OCI-LY1 (cell line): ENCODE results near the gene NPAS3.

ENCODE experiments used
- H2AFZ ChIP-seq: fragments of 200-600 bp; sonication (generic), shearing (Covaris generic); 2 replicates; pipeline ENCODE4 v1.6.0; 2014; ENCODE audit warnings: antibody characterized with exemption, mild to moderate bottlenecking, low read length
- H3F3A ChIP-seq: fragments of 200-600 bp; sonication (generic), shearing (Covaris generic); 2 replicates; pipeline ENCODE4 v1.6.0; 2014; ENCODE audit warnings: mild to moderate bottlenecking, antibody characterized with exemption, low read length, moderate library complexity; ENCODE audit not compliant: insufficient read depth
- H3K27ac ChIP-seq: fragments of 200-600 bp; sonication (generic); 2 replicates; pipeline ENCODE4 v1.5.1; 2014; ENCODE audit warnings: low read length, mixed run types, mild to moderate bottlenecking, low read depth; ENCODE audit not compliant: poor library complexity, severe bottlenecking
- H3K27me3 ChIP-seq: fragments of 200-600 bp; sonication (generic); 2 replicates; pipeline ENCODE4 v1.6.0; 2014; ENCODE audit warnings: antibody characterized with exemption, mild to moderate bottlenecking, low read length, moderate library complexity; ENCODE audit not compliant: insufficient read depth
- H3K36me3 ChIP-seq: fragments of 200-600 bp; sonication (generic); 2 replicates; pipeline ENCODE4 v1.6.1; 2014; ENCODE audit warnings: mild to moderate bottlenecking, antibody characterized with exemption, low read length, moderate library complexity, mixed read lengths; ENCODE audit not compliant: insufficient read depth
- H3K4me1 ChIP-seq: fragments of 200-600 bp; sonication (generic); 2 replicates; pipeline ENCODE4 v1.5.1; 2014; ENCODE audit warnings: mild to moderate bottlenecking, low read length, moderate library complexity; ENCODE audit not compliant: insufficient read depth, severe bottlenecking
- H3K4me2 ChIP-seq: fragments of 200-600 bp; sonication (generic), shearing (Covaris generic); 2 replicates; pipeline ENCODE4 v1.6.1; 2014; ENCODE audit warnings: low read length
- H3K4me3 ChIP-seq: fragments of 200-600 bp; sonication (generic); 2 replicates; pipeline ENCODE4 v1.5.1; 2014; ENCODE audit warnings: low read length, low read depth, mild to moderate bottlenecking, mixed read lengths; ENCODE audit not compliant: poor library complexity, severe bottlenecking
- H3K79me2 ChIP-seq: fragments of 200-600 bp; shearing (Covaris generic); 2 replicates; pipeline ENCODE4 v1.6.1; 2016; ENCODE audit warnings: mixed run types, low read length, mixed read lengths; ENCODE audit not compliant: insufficient read depth
- H3K9ac ChIP-seq: fragments of 200-600 bp; sonication (generic), shearing (Covaris generic); 2 replicates; pipeline ENCODE4 v1.6.1; 2014; ENCODE audit warnings: mild to moderate bottlenecking, low read length, mixed read lengths
- H3K9me2 ChIP-seq: fragments of 200-600 bp; sonication (generic), shearing (Covaris generic); 2 replicates; pipeline ENCODE4 v1.6.1; 2014; ENCODE audit warnings: low read depth, mild to moderate bottlenecking, low read length, mixed read lengths
- H3K9me3 ChIP-seq: fragments of 200-600 bp; shearing (Covaris generic); 2 replicates; pipeline ENCODE4 v1.6.1; 2014; ENCODE audit warnings: low read length, mixed read lengths
- H4K20me1 ChIP-seq: fragments of 200-600 bp; sonication (generic), shearing (Covaris generic); 2 replicates; pipeline ENCODE4 v1.6.0; 2016; ENCODE audit warnings: mild to moderate bottlenecking, low read length; ENCODE audit not compliant: insufficient read depth
- EZH2 ChIP-seq: fragments of 200-600 bp; sonication (generic), shearing (Covaris generic); IDR thresholded peaks from 2 replicates; pipeline ENCODE4 v1.8.0; 2017; ENCODE audit warnings: borderline replicate concordance, mixed run types, mild to moderate bottlenecking, antibody characterized with exemption, low read length, moderate library complexity, mixed read lengths
- TF ChIP-seq, protein P1 (sequence below): fragments of 200-600 bp; sonication (generic), shearing (Covaris generic); IDR thresholded peaks from 2 replicates; pipeline ENCODE4 v1.5.1; 2017; ENCODE audit warnings: mild to moderate bottlenecking, antibody characterized with exemption, low read length, moderate library complexity, mixed read lengths

Gene NPAS3

DNA sequence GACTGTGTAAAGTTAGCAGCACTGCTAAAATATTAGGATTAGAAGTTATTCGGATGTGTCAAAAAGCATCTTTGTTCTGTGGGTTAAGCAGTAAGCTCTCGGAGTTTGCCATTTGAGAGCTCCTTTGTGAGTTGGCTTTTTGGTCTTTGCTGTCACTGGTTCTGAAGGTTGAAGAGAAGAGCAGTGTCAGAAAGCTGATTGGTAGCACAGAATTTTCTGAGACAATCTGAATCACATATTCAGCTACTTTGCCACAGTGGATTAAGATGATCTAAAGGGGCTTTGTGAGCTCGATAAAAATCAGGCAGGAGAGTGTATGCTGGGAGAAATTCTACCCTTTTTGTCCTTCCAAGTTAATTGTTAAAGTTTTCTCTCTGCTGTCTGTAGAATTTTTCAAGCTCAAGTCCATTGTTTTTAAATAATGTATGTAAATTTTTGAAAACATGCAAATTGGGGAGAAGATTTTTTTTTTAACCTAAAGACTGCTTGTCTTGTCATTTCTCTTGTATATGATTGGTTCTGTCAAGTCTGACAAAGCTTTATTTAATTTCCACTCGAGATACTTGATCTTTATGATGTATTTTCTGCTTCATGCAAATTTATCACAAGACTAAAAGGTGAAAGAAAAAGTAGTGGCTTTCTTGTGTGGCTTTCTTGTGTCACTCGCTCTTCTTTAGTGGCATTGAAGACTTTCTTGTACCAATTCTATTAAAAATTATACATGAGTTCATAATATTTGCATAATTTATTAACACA lies 704.9 kb downstream of the NPAS3 start:
- Histone ChIP-seq H3K27me3 (no peaks in the 10 kb centered on the region), H3K4me2 (no peak overlapping the region), H3K79me2 (no peaks in the 10 kb centered on the region), H3K9ac (no peak overlapping the region), H3K4me1 (no peaks in the 10 kb centered on the region), H3K4me3 (no peak overlapping the region), H3K36me3 (no peaks in the 10 kb centered on the region), H3K9me3 (no peaks in the 10 kb centered on the region), H4K20me1 (no peaks in the 10 kb centered on the region), H2AFZ (no peak overlapping the region), H3K27ac (no peak overlapping the region), H3F3A (no peaks in the 10 kb centered on the region), H3K9me2 (no peaks in the 10 kb centered on the region)
- no peak for TF ChIP-seq EZH2
- TF ChIP-seq, protein P1, sequence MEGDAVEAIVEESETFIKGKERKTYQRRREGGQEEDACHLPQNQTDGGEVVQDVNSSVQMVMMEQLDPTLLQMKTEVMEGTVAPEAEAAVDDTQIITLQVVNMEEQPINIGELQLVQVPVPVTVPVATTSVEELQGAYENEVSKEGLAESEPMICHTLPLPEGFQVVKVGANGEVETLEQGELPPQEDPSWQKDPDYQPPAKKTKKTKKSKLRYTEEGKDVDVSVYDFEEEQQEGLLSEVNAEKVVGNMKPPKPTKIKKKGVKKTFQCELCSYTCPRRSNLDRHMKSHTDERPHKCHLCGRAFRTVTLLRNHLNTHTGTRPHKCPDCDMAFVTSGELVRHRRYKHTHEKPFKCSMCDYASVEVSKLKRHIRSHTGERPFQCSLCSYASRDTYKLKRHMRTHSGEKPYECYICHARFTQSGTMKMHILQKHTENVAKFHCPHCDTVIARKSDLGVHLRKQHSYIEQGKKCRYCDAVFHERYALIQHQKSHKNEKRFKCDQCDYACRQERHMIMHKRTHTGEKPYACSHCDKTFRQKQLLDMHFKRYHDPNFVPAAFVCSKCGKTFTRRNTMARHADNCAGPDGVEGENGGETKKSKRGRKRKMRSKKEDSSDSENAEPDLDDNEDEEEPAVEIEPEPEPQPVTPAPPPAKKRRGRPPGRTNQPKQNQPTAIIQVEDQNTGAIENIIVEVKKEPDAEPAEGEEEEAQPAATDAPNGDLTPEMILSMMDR = no peak

DNA sequence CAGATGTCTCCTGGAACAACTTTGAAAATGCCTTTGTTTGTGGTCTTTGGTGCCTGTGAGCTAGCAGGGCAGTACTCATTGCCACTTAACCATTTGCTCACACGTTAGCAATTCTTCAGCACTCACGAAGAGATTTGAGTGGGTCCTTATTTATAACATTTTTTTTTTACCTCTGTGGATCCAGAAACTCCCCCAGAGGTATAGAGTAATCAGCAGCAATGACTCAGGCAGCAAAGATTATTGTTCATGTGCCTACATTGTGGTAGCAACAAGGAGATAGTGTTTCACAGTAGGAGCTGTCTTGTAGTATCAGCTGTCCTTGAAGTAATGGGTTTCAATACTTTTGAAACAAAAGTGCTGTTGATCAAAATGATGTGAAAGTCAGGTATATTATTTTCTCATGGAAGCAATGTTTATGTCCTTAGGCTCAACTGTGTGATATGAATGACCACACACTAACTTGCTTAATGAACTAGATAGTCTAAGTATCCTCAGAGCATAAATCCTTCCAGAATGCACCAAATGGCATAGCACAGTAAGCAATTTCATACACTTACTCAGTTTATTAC lies 708.1 kb downstream of the NPAS3 start:
- Histone ChIP-seq H3K4me3 (no peak overlapping the region), H3K27ac (no peak overlapping the region), H3F3A (no peaks in the 10 kb centered on the region), H4K20me1 (no peaks in the 10 kb centered on the region), H3K9me3 (no peaks in the 10 kb centered on the region), H3K9me2 (no peaks in the 10 kb centered on the region), H3K36me3 (no peaks in the 10 kb centered on the region), H3K4me2 (no peak overlapping the region), H3K79me2 (no peaks in the 10 kb centered on the region), H3K4me1 (no peaks in the 10 kb centered on the region), H3K27me3 (no peaks in the 10 kb centered on the region), H2AFZ (no peak overlapping the region), H3K9ac (no peak overlapping the region)
- TF ChIP-seq, protein P1 = no peak
- TF ChIP-seq EZH2 = no peak

DNA sequence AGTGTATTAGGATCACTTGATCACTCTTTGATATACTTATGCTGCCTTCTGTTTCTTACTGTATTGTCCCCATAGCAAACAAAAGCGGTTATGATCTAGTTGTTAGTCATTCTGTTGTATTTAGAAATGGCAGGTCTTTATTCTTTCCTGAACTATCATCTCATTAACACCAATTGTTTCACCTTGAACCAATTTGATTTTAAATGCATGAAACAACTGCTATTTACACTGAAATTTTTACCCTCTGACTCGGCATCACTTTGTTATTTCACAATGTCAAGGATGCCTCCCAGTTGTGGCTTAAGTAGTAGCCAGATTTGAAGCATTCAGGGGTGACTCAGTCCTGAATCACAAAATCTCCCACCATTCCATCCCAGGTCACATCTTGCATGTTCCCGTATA lies 708.7 kb downstream of the NPAS3 start:
- H3K9me2 ChIP-seq = no peaks in the 10 kb centered on the region
- no peak overlapping the region for H3K4me3 ChIP-seq
- TF ChIP-seq EZH2 = no peak
- TF ChIP-seq, protein P1 = no peak
- H3F3A ChIP-seq = no peaks in the 10 kb centered on the region
- H3K36me3 ChIP-seq = no peaks in the 10 kb centered on the region
- no peak overlapping the region for H3K27ac ChIP-seq
- no peak overlapping the region for H2AFZ ChIP-seq
- H3K4me1 ChIP-seq = no peaks in the 10 kb centered on the region
- H3K9ac ChIP-seq = no peak overlapping the region
- H3K9me3 ChIP-seq = no peaks in the 10 kb centered on the region
- no peaks in the 10 kb centered on the region for H3K79me2 ChIP-seq
- H3K4me2 ChIP-seq = no peak overlapping the region
- H4K20me1 ChIP-seq = no peaks in the 10 kb centered on the region
- H3K27me3 ChIP-seq = no peaks in the 10 kb centered on the region
